Heart left ventricle (tissue), 13 donors: ENCODE results near the gene C5orf47.
A peak's percentile ranks its signal among the peaks of the same experiment; 100 is the strongest.

ENCODE experiments used
- POLR2A ChIP-seq, 2 donors: fragments of 450-650 bp; IDR thresholded peaks; one replicate each; pipeline ENCODE4 v1.6.1; 2017; ENCODE audit warnings: antibody characterized with exemption in 2 of 2, mild to moderate bottlenecking in 2 of 2, moderate library complexity in 2 of 2
- TF ChIP-seq, protein P1 (sequence below), 12 donors: fragments of 200-600 bp; sonication (generic) in 4 of 12; IDR thresholded peaks; one replicate each; pipeline versions ENCODE4 v1.5.0 to v1.8.0; 2018 to 2022; ENCODE audit warnings: antibody characterized with exemption in 12 of 12, mild to moderate bottlenecking in 5 of 12
- donor health status: ischemic (EF 13 %, LVEDD 7.1; RV severe dilation, severe dysfunction).
- donor health status: DM: no; HTN: yes; CAD: no.
- donor health status: DM: no; HTN: no; CAD: no.
- donor health status: ischemic (EF 25% LVEDD 6.9; RV normal size, moderate dysfunction).
- donor health status: ischemic (EF 25% LVEDD 5.7; RV mildly dilated, moderate dysfunction).
- donor health status: ischemic (EF 35%, LVEDD 5.7; RV mildly dilated, moderate dysfunction).
- donor health status: nonischemic (EF 11% LVEDD 7.7; RV severe dilation, severe dysfunction).
- donor health status: DM: yes; HTN: yes; CAD: no.
- donor health status: PGD.
- donor health status: ischemic (EF 29% LVEDD 5.4; RV normal size, mild dysfunction).
- donor health status: nonischemic (EF 23%, LVEDD 6.1; RV moderate dilation, normal function).

DNA sequence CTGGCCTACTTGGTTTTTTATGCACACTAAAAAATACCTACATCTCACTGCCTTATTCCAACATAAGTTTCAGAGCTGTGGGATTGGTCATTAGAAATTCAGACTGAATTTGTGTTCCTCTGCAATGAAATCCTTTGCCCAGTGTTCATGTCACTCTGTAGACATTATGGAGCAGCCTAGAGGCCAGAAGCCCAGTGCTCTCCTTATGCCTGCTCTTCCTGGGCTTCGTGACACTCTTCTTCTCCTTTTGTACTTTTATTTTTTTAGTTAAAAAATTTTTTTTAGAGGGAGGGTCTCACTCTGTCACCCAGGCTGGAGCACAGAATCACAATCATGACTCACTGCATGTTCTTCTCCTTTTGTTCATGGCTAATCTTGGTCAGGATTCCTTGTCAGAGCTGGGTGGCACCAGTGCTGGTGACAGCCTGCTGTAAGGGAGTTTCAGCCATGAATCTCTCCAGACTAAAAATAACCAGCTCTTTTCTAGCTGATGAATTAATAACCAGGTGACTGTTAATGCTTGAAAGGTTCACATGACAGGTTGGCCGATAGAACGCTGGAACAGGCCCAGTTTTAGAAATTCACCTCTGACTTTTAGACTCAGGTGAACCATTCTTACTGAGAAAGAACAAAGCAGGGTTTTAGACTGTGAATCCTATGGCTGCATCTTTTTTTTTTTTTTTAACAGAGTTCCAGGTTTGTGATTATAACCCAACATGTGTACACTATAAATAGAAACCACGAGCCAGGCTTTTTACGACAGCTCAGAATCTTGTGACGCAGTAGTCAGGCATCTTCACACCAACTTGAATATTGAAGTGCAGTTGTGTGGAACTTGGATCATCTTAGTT lies 34.1 kb upstream of the C5orf47 start:
- peak in 1 of 2 donors; percentile 26 for TF ChIP-seq POLR2A (IDR thresholded peaks at IDR 0.05)
- TF ChIP-seq, protein P1, sequence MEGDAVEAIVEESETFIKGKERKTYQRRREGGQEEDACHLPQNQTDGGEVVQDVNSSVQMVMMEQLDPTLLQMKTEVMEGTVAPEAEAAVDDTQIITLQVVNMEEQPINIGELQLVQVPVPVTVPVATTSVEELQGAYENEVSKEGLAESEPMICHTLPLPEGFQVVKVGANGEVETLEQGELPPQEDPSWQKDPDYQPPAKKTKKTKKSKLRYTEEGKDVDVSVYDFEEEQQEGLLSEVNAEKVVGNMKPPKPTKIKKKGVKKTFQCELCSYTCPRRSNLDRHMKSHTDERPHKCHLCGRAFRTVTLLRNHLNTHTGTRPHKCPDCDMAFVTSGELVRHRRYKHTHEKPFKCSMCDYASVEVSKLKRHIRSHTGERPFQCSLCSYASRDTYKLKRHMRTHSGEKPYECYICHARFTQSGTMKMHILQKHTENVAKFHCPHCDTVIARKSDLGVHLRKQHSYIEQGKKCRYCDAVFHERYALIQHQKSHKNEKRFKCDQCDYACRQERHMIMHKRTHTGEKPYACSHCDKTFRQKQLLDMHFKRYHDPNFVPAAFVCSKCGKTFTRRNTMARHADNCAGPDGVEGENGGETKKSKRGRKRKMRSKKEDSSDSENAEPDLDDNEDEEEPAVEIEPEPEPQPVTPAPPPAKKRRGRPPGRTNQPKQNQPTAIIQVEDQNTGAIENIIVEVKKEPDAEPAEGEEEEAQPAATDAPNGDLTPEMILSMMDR (IDR thresholded peaks at IDR 0.05) = no peak
